Astrocyte (in vitro differentiated cells and primary cell): ENCODE results near the gene CACNG3.

Experiments used
- CTCF ChIP-seq: IDR thresholded peaks from 2 replicates; pipeline ENCODE4 v1.5.1; 2011; ENCODE audit warnings: low read depth, mild to moderate bottlenecking, inconsistent platforms, low read length, moderate library complexity; ENCODE audit not compliant: insufficient read depth
- EZH2 ChIP-seq: IDR thresholded peaks from 2 replicates; pipeline ENCODE4 v1.6.1; 2012; ENCODE audit warnings: mild to moderate bottlenecking, low read length, inconsistent platforms; ENCODE audit not compliant: insufficient read depth

- TF ChIP-seq CTCF = no peak
- TF ChIP-seq EZH2 = no peak
These were observed 92.6 kb downstream of the CACNG3 start for GRCh38 chr16:24348545-24349290.
